Upper lobe of left lung (tissue), 4 donors: ENCODE measurements around the gene PRDM11.

Source experiments
- EP300 ChIP-seq, 4 donors: sonication (generic); formaldehyde crosslinking; IDR thresholded peaks; one replicate each; pipeline ENCODE4 v1.5.1; 2017; ENCODE audit warnings: antibody characterized with exemption in 4 of 4, control low read depth in 2 of 4
- TF ChIP-seq, protein P1 (sequence below), 6 experiments: fragments of 450-650 bp in 4 of 6; fragments of 200-600 bp in 2 of 6; sonication (generic) in 2 of 6; IDR thresholded peaks; one replicate each; pipeline ENCODE4 v1.5.1; 2016 to 2019; ENCODE audit warnings: antibody characterized with exemption in 6 of 6

DNA sequence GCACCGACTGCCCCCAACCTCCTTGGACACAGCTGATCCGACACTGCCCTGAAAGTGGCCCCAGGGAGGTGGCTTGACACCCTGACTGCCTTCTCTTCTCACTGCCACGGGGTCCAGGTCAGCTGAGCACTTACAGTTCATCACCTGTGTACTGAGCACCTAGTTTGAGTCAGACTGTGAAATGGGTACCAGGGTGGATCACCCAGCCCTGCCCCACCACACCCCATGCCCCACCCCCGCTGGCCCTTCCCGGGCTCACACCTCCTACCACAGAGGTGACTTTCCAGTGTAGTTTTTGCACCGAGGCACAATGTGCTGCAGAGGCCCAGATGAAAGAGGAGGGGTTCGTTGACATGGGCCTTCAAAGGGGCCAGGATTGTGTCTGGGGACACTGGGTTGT, 59.5 kb downstream of the PRDM11 start:
- TF ChIP-seq, protein P1, sequence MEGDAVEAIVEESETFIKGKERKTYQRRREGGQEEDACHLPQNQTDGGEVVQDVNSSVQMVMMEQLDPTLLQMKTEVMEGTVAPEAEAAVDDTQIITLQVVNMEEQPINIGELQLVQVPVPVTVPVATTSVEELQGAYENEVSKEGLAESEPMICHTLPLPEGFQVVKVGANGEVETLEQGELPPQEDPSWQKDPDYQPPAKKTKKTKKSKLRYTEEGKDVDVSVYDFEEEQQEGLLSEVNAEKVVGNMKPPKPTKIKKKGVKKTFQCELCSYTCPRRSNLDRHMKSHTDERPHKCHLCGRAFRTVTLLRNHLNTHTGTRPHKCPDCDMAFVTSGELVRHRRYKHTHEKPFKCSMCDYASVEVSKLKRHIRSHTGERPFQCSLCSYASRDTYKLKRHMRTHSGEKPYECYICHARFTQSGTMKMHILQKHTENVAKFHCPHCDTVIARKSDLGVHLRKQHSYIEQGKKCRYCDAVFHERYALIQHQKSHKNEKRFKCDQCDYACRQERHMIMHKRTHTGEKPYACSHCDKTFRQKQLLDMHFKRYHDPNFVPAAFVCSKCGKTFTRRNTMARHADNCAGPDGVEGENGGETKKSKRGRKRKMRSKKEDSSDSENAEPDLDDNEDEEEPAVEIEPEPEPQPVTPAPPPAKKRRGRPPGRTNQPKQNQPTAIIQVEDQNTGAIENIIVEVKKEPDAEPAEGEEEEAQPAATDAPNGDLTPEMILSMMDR (IDR thresholded peaks at IDR 0.05): no peak
- no peak for TF ChIP-seq EP300 (IDR thresholded peaks at IDR 0.05)
